ENCODE data around the gene DCPS. TPM values are rescaled to one million over a fixed set of nuclear protein-coding genes. Genes with fewer than 3 reads are reported as not detected.
A peak's percentile ranks its signal among the peaks of the same experiment; 100 is the strongest.

The DCPS gene
- polyA plus RNA-seq, 1 of the 3 experiments (the other 2 are of a cell fraction), result 48.1 TPM

GRCh38 chr11:126281245-126281644 lies 22.6 kb upstream of the DCPS start:
- H3K79me2 ChIP-seq (ENCODE audit: insufficient read depth), result peaks cover 24% of the 10 kb centered on the region
- H3K9ac ChIP-seq, result no peak overlapping the region
- no peak for TF ChIP-seq FOXJ3 (CRISPR knock-in tag; IDR thresholded peaks at IDR 0.05)
- no peak for TF ChIP-seq ZBTB33 (IDR thresholded peaks at IDR 0.05; ENCODE audit: borderline replicate concordance, low read depth)
- POLR2A ChIA-PET, result interaction anchor here (1.7 to 2.4 kb wide), 3 partner anchors 10 to 19 kb away, joined by 3 to 12 read pairs (median 11); partner anchors contain the start of genes FOXRED1 and SRPRA
- DNase-seq, result no peak
- H4K20me1 ChIP-seq (ENCODE audit: insufficient read depth), result peaks cover 6% of the 10 kb centered on the region; the same call in 1 of the 2 replicates
- no peak overlapping the region for H3K27ac ChIP-seq (ENCODE audit: low read depth in 2 of 2, low read length in 1 of 2)
- H3F3A ChIP-seq (replicated peaks; ENCODE audit: insufficient read depth), result peaks cover 18% of the 10 kb centered on the region
- H3K36me3 ChIP-seq (replicated peaks in 1 of 2; ENCODE audit: control insufficient read depth in 1 of 2, insufficient read depth in 2 of 2, low read length in 1 of 2), result peaks cover 0 to 13% of the 10 kb centered on the region in 2 experiments
- CTCF ChIA-PET, result interaction anchor here (1.0 kb wide), 1 partner anchor 9 kb away, joined by 3 read pairs; no protein-coding TSS in a partner anchor
- whole genome bisulfite sequencing (ENCODE audit: low lambda C conversion rate), result 97% methylated on average over 6 of the region's 6 CpGs
- no peak overlapping the region for H2AFZ ChIP-seq (ENCODE audit: low read depth)
- H3K9me2 ChIP-seq, result no peaks in the 10 kb centered on the region
- H3K4me3 ChIP-seq (ENCODE audit: low read depth in 2 of 2, low read length in 1 of 2), result no peak overlapping the region
- H3K4me1 ChIP-seq (ENCODE audit: control insufficient read depth in 1 of 2, insufficient read depth in 2 of 2, low read depth in 1 of 2, low read length in 1 of 2), result peaks cover 9 to 13% of the 10 kb centered on the region in 2 experiments; a peak in 1 of 4 replicates
- H3K4me2 ChIP-seq, result no peak overlapping the region
- no peaks in the 10 kb centered on the region for H3K27me3 ChIP-seq (ENCODE audit: insufficient read depth)
- no peaks in the 10 kb centered on the region for H3K9me3 ChIP-seq

- ChIA-PET CTCF (interaction anchor here (0.6 to 1.2 kb wide), 3 partner anchors 9 to 69 kb away, joined by 3 read pairs; no protein-coding TSS in a partner anchor), POLR2A (interaction anchor here (0.7 to 2.4 kb wide), 6 partner anchors 9 to 22 kb away, joined by 3 to 12 read pairs (median 4); partner anchors contain the start of genes DCPS, FOXRED1 and SRPRA)
- no peak overlapping the region for H3K9ac ChIP-seq
- H3F3A ChIP-seq (replicated peaks; ENCODE audit: insufficient read depth), result peaks cover 18% of the 10 kb centered on the region
- no peak overlapping the region for H3K4me3 ChIP-seq (ENCODE audit: low read depth in 2 of 2, low read length in 1 of 2)
- H3K36me3 ChIP-seq (replicated peaks in 1 of 2; ENCODE audit: control insufficient read depth in 1 of 2, insufficient read depth in 2 of 2, low read length in 1 of 2), result peaks cover 0 to 13% of the 10 kb centered on the region in 2 experiments
- no peaks in the 10 kb centered on the region for H3K9me3 ChIP-seq
- 96% methylated on average over 10 of the region's 10 CpGs for WGBS (ENCODE audit: low lambda C conversion rate)
- no peaks in the 10 kb centered on the region for H3K9me2 ChIP-seq
- H3K4me2 ChIP-seq, result peak overlapping the region; percentile 96; the same call in 1 of the 2 replicates
- H3K27ac ChIP-seq (ENCODE audit: low read depth in 2 of 2, low read length in 1 of 2), result peak overlapping the region in 1 of 2 experiments; percentile 82; a peak in 2 of 4 replicates
- DNase-seq, result no peak
- H3K4me1 ChIP-seq (ENCODE audit: control insufficient read depth in 1 of 2, insufficient read depth in 2 of 2, low read depth in 1 of 2, low read length in 1 of 2), result peaks cover 9 to 13% of the 10 kb centered on the region in 2 experiments; a peak in 1 of 4 replicates
- peaks cover 29% of the 10 kb centered on the region for H3K79me2 ChIP-seq (ENCODE audit: insufficient read depth)
- H3K27me3 ChIP-seq (ENCODE audit: insufficient read depth), result no peaks in the 10 kb centered on the region
- H2AFZ ChIP-seq (ENCODE audit: low read depth), result peak overlapping the region; percentile 87; the same call in 1 of the 2 replicates
- H4K20me1 ChIP-seq (ENCODE audit: insufficient read depth), result peaks cover 6% of the 10 kb centered on the region; the same call in 1 of the 2 replicates
- TF ChIP-seq NRF1 (IDR thresholded peaks at IDR 0.05; ENCODE audit: low read depth, low read length) (no peak), RCOR1 (IDR thresholded peaks at IDR 0.05; ENCODE audit: low read length) (no peak), IRF3 (IDR thresholded peaks at IDR 0.05; ENCODE audit: low read depth, low read length) (no peak), NFIC (IDR thresholded peaks at IDR 0.05; ENCODE audit: borderline replicate concordance) (no peak), MXI1 (IDR thresholded peaks at IDR 0.05; ENCODE audit: low read depth, low read length) (no peak), CTCF (IDR thresholded peaks at IDR 0.05) (no peak), JUND (IDR thresholded peaks at IDR 0.05) (no peak), SMC3 (IDR thresholded peaks at IDR 0.05; ENCODE audit: low read depth, low read length) (no peak), REST (IDR thresholded peaks at IDR 0.05; ENCODE audit: low read depth, low read length) (no peak), ELF1 (IDR thresholded peaks at IDR 0.05) (no peak), GABPA (IDR thresholded peaks at IDR 0.05; ENCODE audit: low read depth) (no peak), YY1 (IDR thresholded peaks at IDR 0.05; ENCODE audit: low read depth) (no peak), POLR2AphosphoS5 (IDR thresholded peaks at IDR 0.05; ENCODE audit: low read depth, low read length) (no peak), RFX5 (IDR thresholded peaks at IDR 0.05; ENCODE audit: low read length) (no peak), SIN3A (IDR thresholded peaks at IDR 0.05; ENCODE audit: borderline replicate concordance, low read depth, low read length) (no peak), EP300 (IDR thresholded peaks at IDR 0.05; ENCODE audit: borderline replicate concordance in 1 of 2, low read depth in 1 of 2, low read length in 1 of 2) (no peak)
These were observed 22.1 kb upstream of the DCPS start for GRCh38 chr11:126281666-126282175.

All from SK-N-SH (cell line).